ELR (cell line): ENCODE data around the gene TMEM259.

Experiments used
- DNase-seq: peaks from one replicate; pipeline ENCODE4 v3.0.0-alpha.2; 2015; ENCODE audit warnings: low read depth

The TMEM259 gene

DNA sequence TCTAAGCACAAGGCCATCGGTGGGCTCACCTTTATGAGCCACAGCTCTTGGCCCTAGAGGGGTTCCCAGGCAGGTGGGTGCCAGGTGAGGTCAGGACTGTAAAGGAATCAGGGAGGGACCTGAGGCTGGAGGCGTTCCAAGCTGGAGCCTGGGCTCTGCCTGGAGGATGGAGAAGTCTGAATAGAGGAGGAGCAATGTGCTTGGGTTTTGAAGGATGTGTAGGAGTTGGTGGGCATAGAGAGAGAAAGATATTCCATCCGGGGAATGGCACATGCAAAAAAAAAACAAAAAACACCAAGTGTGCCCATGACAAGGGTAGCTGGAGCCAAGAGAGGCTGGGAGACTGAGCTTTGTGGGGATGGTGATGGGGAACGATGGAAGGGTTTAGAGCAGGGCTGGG, 18.3 kb downstream of the TMEM259 start:
- no peak for DNase-seq

DNA sequence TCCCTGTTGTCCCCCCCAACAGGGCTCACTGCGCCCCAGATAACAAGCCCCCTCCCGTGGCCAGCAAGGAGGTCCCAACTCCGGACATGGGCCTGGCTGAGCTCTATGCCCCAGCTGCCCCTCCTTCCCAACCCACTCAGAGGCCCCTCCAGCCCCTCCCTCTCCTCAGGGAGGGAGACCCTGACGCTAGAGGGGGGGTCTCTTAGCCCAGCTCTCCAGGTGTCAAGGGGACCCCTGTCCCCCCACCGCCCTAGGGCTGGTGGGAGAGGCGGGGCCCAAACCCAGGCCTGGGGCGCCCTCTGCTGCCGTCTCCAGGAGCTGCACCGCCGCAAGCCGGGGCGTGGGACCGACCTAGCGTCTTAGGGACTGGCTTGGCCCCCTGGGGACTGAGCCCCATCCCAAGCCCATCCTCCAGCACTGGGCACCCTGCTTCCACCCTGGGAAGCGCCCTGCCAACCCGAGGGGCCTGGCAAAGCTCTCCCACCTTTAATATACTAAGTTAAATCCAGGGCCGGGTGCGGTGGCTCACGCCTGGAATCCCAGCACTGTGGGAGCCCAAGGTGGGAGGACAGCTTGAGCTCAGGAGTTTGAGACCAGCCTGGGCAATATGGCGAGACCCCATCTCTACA, 19.3 kb downstream of the TMEM259 start:
- peak; percentile 58 for DNase-seq

DNA sequence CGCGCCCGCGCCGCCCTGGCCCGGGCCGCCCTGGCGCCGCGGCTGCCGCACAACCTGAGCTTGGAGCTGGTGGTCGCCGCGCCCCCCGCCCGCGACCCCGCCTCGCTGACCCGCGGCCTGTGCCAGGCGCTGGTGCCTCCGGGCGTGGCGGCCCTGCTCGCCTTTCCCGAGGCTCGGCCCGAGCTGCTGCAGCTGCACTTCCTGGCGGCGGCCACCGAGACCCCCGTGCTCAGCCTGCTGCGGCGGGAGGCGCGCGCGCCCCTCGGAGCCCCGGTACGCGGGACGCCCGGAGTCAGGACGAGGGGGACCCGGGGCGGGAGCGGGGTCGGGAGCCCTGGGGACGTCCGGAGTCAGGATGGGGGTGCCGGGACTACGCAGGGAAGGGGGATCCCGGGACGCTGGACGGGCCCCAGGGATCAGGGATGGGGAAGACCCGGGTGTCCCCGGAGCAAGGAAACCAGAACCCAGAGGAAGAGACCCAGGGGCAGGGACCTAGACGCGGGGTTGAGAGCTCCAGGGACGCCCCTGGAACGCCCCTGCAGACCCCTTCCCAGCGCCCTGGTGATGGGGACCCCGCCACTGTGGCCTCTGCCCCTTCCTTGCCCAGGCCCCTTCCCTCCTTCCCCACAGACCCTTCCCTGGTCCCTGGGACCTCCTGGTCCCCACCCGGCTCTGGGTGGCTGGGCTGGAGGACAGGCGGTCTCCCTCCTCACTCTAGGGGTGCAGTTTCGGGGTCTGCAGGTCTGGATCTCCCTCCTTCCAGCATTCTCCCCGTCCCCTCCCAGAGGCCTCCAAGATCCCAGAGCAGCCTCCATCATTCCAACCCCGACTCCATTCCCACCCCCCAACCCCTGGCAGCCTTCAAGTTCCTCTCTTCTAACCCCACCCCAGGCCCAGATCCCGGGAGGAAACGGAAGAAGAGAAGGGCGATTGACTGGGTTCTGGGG, 20.1 kb downstream of the TMEM259 start:
- no peak for DNase-seq

DNA sequence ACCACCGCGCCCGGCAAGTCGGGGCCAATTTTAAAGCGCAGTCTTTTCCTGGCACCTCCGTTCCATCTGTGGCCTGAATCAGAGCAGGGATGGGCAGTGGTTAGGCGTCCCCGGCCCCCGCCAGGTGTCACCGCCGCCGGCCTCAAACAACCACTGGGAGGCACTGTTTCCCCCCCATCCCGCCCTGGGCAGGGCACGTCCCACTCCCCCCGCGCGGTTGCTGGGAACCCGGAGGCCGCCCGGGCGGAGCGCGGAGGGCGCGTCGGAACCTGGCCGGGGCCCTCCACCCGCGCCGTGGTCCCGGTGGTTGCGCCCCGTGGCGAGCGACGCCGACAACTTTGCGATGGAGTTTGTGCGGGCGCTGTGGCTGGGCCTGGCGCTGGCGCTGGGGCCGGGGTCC, 20.8 kb downstream of the TMEM259 start, which contains the start of gene GRIN3B:
Gene GRIN3B (plus strand): TSS at position 325 of the 400 bp plus-strand sequence. CDS start 19 bp downstream, at position 344.
- peak; percentile 60 for DNase-seq

DNA sequence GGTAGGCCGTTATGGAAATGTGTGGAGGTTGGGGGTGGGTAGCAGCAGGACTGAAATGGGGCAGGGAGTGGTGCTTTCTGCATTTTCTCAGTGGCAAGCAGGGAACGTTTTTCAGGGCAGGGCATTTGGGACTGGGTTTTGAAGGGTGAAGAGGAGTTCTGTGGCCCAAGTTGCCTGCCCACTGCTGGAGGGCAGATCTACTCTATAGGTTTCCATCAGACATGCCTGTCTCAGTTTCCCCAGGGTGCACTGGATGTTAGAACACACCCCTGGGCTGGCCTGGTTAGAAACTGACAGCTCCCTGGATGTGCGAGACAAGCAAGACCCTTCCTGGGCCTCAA, 21.6 kb downstream of the TMEM259 start:
- DNase-seq: no peak

DNA sequence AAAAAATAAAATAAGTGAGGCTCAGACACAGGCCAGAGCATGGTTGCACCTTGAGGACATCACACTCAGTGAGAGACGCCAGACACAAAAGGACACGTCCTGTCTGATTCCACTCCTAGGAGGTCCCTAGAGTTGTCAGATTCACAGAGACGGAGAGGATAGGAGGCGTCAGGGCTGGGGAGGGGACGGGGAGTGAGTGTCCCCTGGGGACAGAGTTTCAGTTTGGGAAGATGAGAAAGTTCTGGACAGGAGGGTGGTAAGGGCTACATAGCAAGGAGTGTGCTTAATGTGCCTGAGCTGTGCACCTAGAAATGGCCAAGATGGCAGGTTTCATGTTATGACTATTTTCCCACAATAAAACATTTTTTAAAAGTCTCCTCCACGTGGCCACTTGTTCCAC, 22.9 kb downstream of the TMEM259 start:
- no peak for DNase-seq

DNA sequence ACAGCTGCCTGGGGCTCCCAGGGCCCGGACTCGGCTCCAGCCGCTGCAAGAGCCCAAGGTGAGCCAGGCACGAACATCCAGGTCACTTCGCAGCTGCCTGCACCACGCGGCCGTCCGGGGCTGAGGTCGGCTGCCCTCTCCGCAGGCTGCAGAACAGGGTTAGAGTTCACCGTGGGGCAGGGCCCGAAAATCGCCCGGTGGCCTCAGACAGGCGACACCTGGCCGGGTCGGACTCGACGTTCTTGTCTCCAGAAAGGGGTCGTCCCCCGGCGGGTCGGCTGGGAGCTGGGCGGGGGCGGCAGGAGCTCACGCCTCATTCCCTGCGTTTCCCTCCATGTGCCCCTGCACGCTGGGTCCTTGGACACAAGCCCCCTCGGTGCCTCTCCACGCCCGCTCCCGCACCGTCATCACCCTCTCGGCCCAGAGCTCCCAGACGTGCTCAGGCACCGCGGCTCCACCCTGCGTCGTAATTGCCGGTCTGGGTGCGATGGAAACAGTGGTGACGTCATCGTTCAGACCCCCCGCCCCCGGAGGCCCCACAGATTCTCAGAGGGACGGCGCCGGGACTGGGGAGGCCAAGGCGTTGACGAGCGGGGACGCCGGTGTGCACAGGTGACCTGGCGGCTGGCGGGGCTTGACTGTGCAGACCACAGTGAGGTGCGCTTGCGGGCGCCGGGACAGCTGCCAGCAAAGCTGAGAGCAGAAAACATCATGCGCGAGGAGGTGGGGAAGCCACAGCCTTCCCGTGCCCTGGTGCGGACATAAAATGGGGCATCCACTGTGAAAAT, 24.7 kb downstream of the TMEM259 start:
- DNase-seq: peak; percentile 71

DNA sequence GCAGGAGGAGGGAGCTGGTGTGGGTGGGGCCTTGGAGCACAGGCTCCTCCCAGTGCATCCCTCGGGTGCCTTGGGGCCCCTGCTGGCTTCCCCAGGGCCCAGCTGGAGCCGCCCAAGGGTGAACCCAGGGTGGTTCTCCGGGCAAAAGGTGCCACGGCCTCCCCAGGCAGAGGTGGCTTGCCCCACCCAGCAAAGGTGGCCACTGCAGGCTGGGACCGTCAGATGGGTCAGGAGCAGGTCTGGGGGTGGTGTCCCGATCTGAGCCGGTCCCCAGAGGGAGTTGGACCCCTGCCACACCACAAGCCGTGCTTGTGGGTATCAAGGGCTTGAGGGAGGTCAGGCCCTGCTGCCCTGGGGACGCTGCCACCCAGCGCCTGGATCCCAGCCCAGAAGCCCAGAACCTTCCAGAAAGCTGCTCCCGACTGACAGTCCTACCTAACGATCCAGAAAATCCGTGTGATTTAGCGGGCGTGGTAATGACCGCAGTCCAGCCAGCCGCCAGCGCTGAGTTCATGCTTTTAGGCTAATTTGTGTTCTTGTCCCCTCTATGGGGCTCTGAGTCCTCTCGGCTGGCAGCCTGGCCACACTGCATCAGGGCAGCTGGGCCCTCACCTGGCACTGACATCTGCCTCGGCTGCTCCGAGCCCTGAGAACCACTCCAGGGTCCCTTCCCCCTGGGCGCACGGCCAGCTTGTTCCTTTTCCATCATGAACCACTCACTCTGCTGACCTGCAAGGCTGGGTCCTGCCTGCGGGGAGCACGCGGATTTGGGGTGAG, 25.7 kb downstream of the TMEM259 start:
- DNase-seq: no peak

DNA sequence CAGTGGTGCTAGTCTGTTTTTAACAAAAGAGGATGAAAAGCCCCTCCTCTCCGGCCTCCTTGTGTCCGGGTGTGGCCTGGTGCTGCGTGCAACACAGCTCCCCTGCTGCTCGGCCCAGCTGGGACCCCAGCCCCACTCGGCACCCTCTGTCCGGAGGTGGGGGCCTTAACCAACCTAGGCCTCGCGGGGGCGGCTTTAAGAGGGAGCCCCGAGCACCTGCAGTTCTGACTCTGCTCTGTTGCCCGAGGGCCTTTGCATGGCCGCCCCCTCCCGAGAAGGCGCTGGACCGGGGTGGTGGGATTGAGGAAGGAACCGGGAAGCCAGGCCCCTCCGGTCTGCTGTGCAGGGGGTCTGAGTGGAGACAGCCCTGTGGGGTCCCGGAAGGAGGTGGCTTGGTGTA, 26.4 kb downstream of the TMEM259 start:
- DNase-seq: no peak

DNA sequence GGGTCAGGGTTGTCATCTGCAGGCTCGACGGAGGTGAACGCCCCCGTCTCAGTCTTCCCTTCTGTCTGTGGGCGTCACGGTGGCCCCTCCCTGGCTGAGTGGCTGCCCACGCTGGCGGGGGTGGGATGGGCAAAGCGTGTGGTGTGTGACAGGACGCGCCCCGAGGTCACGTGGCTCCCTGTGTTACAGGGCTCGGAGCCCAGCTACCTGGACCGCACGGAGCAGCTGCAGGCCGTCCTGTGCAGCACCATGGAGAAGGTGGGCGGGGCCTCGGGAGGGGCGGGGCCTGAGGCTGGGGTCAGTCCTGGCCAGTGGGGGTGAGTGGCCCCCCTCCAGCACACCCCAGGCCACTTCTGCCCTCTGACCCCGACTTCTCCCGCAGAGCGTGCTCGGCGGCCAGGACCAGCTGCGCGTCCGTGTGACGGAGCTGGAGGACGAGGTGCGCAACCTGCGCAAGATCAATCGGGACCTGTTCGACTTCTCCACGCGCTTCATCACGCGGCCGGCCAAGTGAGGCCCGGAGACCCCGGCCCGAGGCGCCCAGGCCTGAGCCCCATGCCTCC, 27.0 kb downstream of the TMEM259 start:
- DNase-seq: no peak

DNA sequence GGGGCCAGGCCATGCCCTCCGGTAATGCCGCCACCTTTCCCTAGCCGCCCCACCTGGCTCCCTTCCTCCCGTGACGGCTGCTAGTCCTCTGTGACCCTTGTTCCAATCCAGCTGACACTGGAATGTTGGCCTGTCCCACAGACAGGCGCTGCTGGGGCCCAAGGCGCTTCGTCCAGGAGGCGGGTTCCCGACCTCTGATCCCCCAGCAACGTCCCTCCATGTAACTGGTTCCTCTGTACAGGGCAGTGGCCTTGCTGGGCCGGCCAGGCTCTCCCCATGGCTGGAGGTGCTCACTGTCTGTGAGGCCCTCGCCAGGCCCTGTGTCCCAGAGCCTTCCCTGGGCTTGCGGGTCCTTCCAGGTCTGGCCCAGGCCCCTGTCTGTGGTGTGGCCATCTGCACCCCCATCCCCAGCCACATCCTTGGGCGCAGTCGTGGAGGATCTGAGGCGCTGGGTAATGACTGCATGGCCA, 27.5 kb downstream of the TMEM259 start:
- DNase-seq: no peak

DNA sequence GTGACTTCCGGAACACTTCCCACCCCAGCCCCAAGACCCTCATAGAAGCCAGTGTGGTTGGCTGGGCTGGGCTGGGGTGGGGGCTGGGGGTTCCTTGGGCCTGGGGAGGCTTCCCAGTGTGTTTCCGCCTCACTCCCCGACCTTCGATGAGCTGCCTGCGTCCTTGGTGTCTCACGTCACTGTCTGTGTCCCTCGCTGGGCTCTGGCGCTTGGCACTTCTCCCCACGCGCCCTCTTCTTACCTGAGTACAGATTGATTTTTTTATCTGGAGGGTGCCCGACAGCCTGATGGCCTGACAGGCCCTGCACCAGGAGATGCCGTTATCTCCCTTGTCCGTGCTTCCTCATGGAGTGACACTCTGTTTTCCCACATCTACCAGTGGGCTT, 28.3 kb downstream of the TMEM259 start:
- no peak for DNase-seq

DNA sequence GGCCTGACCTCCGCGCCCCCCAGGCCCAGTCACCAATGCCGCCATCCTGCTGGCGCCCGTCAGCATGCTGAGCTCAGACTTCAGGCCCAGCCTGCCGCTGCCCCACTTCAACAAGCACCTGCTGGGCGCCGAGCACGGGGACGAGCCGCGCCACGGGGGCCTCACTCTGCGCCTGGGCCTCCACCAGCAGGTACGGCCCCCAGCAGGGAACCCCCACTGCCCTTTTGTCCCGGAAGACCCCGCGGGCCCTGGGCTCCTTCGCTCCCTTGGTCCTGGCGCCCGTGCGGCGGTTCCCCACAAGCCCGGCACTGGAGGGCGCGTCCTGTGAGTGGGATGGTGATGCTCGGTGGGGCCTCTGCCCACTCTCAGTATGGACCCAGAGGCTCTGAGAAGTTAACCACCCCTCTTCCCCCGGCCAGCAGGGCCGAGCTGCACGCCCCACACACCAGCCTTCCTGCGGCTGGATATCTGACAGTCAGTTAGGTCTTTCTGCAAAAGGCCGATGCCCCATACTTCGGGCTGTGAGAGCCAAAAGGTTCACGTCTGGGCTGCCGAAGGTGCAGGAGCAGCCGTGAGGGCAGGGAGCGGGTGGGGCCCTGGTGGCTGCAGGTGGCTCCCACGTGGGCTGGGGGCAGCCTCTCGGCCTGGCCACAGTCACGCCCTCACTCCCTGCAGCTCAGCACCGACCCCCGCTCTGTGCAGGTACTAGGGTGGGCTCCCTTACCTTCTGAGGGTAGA, 28.8 kb downstream of the TMEM259 start:
- no peak for DNase-seq

DNA sequence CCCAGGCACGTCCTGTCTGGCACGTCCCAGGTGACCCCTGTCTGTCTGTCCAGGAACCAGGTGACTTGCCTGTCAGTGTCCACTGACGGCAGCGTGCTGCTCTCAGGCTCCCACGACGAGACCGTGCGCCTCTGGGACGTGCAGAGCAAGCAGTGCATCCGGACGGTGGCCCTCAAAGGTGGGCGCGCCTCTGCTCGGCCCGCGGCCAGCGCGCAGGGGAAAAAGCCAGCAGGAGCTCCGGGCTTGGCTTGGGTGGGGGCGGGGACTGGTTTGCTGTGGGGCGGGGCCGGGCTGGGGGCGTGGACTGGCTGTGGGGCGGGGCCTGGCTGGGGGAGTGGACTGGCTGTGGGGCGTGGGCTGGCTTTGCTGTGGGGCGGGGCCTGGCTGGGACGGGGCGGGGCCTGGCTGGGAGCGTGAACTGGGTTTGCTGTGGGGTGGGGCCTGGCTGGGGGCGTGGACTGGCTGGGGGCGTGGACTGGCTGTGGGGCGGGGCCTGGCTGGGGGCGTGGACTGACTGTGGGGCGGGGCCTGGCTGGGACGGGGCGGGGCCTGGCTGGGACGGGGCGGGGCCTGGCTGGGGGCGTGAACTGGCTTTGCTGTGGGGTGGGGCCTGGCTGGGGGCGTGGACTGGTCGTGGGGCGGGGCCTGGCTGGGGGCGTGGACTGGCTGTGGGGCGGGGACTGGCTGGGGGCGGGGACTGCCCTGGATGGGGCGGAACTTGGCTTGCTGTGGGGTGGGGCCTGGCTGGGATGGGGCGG, 29.6 kb downstream of the TMEM259 start:
- DNase-seq: peak; percentile 61

DNA sequence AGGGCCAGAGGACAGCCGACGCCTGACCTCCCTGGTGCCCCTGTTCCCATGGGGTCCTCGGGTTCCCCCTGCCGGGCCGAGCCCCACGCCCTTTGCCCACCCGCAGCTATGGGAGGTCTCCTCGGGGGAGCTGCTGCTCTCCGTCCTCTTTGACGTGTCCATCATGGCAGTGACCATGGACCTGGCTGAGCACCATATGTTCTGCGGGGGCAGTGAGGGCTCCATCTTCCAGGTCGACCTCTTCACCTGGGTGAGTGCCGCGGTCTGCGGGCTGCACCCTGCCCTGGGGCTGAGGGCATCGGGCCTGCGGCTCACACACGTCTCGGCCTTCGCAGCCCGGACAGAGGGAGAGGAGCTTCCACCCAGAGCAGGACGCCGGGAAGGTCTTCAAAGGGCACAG, 30.2 kb downstream of the TMEM259 start:
- DNase-seq: no peak

DNA sequence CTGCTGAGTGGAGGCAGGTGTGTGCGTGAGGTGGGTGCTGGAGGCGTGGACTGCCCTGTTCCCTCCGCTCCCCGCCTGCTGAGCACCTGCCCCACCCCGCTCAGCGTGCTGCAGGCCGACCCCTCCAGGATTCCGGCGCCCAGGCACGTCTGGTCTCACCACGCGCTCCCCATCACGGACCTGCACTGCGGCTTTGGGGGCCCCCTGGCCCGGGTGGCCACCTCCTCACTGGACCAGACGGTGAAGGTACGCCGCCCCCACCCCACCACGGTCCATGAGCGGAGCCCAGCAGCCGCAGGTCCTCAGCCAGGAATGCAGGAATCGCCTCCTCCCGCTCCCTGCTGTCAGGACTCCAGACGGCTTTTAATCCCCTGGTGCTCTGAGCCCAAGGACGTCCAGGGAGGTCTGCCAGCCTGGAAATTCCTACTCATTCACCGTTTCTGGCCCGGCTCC, 30.8 kb downstream of the TMEM259 start:
- no peak for DNase-seq

DNA sequence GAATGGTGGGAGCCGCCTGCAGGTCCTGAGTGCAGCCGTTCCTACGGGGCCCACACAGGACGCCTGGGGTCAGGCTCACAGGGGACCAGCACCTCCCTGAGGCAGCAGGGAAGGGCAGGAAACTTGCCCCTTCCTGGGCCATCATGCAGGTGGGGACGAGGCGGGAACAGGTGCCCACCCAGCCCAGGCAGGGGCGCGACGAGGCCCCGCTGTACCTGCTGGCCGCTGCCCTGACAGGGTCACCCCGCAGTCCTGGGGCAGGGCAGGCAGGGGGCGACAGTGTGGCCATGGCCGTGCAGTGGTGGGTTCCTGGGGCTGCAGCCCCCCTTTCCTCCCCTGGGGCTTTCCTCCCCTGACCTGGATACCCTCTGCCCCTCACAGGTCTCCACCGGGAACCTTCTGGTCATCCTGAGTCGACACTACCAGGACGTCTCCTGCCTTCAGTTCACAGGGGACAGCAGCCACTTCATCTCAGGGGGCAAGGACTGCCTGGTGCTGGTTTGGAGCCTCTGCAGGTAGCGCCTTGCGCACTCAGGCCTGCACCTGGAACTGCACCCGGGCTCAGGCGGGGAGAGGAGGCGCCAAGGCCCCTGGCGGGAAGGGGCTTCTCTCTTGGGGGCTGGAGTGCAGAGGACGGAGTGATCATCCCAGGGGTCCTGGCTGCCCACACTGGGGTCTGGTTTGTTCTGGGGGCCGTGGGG, 31.4 kb downstream of the TMEM259 start:
- DNase-seq: no peak

DNA sequence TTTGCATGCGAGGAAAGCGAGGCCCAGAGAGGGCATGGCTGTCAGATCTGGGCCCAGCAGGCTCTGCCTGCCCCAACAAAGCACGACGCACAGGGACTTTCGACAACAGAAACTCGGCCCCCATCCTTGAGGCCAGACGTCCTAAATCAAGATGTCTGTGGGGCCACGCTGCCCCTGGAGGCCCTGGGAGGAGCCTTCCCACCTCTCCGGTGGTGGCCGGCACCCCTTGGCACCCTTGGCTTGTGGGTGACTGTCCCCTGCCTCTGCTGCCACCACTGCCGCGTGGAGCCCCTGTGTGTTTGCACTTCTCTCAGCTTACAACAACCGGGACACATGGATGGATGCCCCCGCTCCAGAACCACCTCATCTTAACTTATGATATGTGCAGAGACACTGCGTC, 32.4 kb downstream of the TMEM259 start:
- no peak for DNase-seq

DNA sequence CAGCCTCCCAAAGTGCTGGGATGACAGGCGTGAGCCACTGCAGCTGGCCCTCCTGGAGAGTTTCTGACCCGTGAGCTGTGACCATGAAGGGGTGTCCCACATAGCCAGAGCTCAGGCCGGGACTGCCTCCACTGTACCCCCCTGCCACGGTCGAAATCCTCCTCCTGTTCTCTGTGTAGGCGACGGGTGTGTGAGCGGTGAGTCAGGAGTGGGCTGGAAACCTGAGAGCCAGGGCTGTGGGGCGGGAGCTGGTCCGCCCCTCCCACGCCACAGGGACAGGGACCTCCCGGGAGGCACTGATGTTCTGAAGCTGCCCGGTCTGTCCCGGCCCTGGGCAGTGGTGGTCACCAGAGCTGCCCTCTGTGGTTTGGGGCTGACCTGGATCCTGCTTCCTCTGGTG, 32.8 kb downstream of the TMEM259 start:
- no peak for DNase-seq
